Non-pigmented ciliary epithelial cell (primary cell): Measurements from ENCODE around the gene STARD3.

Source experiments
- DNase-seq: peaks from one replicate; pipeline ENCODE4 v3.0.0-alpha.2; 2010; ENCODE audit warnings: low read depth

Gene STARD3

GRCh38 chr17:39621523-39622379, 15.2 kb upstream of the STARD3 start:
- peak; percentile 26 for DNase-seq

- DNase-seq, result no peak
These were observed 14.5 kb upstream of the STARD3 start for GRCh38 chr17:39622380-39623006.

GRCh38 chr17:39623356-39623950, 13.5 kb upstream of the STARD3 start:
- DNase-seq, result no peak

GRCh38 chr17:39624313-39624712, 12.6 kb upstream of the STARD3 start:
- no peak for DNase-seq

- DNase-seq, result no peak
These were observed 11.7 kb upstream of the STARD3 start for GRCh38 chr17:39625198-39625785.

- DNase-seq, result no peak
These were observed 10.5 kb upstream of the STARD3 start, which contains the start of gene PPP1R1B for GRCh38 chr17:39626171-39627046. Gene PPP1R1B, plus strand, starts transcription at chr17:39626952. Its CDS starts 441 bp downstream, at chr17:39627393.

GRCh38 chr17:39627047-39627711, 9.8 kb upstream of the STARD3 start:
- DNase-seq, result no peak

- DNase-seq, result no peak
These were observed 9.0 kb upstream of the STARD3 start for GRCh38 chr17:39627712-39628516.

GRCh38 chr17:39628655-39629493, 8.1 kb upstream of the STARD3 start:
- DNase-seq, result no peak

GRCh38 chr17:39629494-39629880, 7.5 kb upstream of the STARD3 start:
- no peak for DNase-seq

GRCh38 chr17:39629898-39630297, 7.0 kb upstream of the STARD3 start:
- DNase-seq, result no peak

GRCh38 chr17:39631403-39631802, 5.5 kb upstream of the STARD3 start:
- DNase-seq, result no peak

GRCh38 chr17:39632153-39632941, 4.6 kb upstream of the STARD3 start:
- DNase-seq, result no peak

GRCh38 chr17:39633570-39634183, 3.3 kb upstream of the STARD3 start:
- DNase-seq, result no peak

- DNase-seq, result no peak
These were observed 2.5 kb upstream of the STARD3 start for GRCh38 chr17:39634384-39634871.

- DNase-seq, result no peak
These were observed 1.2 kb upstream of the STARD3 start for GRCh38 chr17:39635614-39636176.

GRCh38 chr17:39636587-39636926, 387 bp upstream of the STARD3 start:
- DNase-seq, result no peak

- DNase-seq, result no peak
These were observed 1.4 kb downstream of the STARD3 start for GRCh38 chr17:39638317-39638716.
